GM12892 (cell line): ENCODE results near the gene MORC1.

ENCODE experiments used
- POLR2A ChIP-seq: IDR thresholded peaks from 2 replicates; pipeline ENCODE4 v1.6.1; 2011; ENCODE audit warnings: low read depth, low read length, control low read depth
- POLR2AphosphoS5 ChIP-seq: IDR thresholded peaks from 2 replicates; pipeline ENCODE4 v1.6.1; 2011; ENCODE audit warnings: low read depth, low read length, control low read depth

DNA sequence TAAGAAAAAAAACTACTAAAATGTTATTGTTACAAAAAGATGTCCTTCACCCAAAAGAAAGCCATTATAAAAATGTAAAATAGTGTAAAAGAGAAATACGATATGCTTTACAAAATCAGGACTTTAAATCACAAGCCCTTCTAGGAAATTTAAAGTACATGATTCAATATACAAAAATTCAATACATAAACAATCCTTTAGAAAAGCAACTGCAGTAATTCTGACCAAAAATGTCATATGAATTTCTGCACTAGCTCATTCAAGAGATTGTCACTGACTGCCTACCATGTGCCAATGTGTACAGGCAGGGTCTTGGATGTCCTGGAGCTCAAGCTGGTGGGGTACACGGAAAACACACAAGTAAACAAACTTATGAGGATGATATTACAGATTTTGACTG is 2.5 kb downstream of the MORC1 start:
- no peak for TF ChIP-seq POLR2A
- TF ChIP-seq POLR2AphosphoS5 = no peak
